Dermis microvascular lymphatic vessel endothelial cell (primary cell): ENCODE measurements around the gene TNFAIP8L1. TPM values are rescaled to one million over a fixed set of nuclear protein-coding genes. Genes with fewer than 3 reads are reported as not detected.

Experiments
- DNase-seq, 2 donors: peaks; one replicate each; pipeline versions ENCODE4 v3.0.0 to v3.0.0-alpha.2; 2010; ENCODE audit warnings: low read depth in 2 of 2
- total RNA-seq: library from RNA; depleted of rRNA; stranded (reverse); fragments of >200 nt; gene quantifications from 2 replicates; pipeline ENCODE4 v1.2.1, GENCODE V29; 2014

Gene TNFAIP8L1
- total RNA-seq, 1 donor from 2014 or later, result 68.8 TPM

GRCh38 chr19:4700693-4700970 lies 61.3 kb downstream of the TNFAIP8L1 start:
- no peak for DNase-seq

GRCh38 chr19:4701557-4701956 lies 62.2 kb downstream of the TNFAIP8L1 start:
- DNase-seq, result no peak

GRCh38 chr19:4702764-4703163 lies 63.4 kb downstream of the TNFAIP8L1 start:
- no peak for DNase-seq

GRCh38 chr19:4703671-4704316 lies 64.5 kb downstream of the TNFAIP8L1 start:
- no peak for DNase-seq

GRCh38 chr19:4704317-4704673 lies 65.0 kb downstream of the TNFAIP8L1 start:
- no peak for DNase-seq

Other genes with a start within 250 kb of the TNFAIP8L1 start
- 50.6 and 85.3 TPM in 2 replicates for gene SH3GL1, start 239.0 kb upstream of the TNFAIP8L1 start, total RNA-seq
- gene CHAF1A, start 236.9 kb upstream of the TNFAIP8L1 start, total RNA-seq, result 8.7 and 11.6 TPM in 2 replicates
- gene UBXN6, start 181.7 kb upstream of the TNFAIP8L1 start, total RNA-seq, result 81.3 and 101 TPM in 2 replicates
- gene HDGFL2, start 167.2 kb upstream of the TNFAIP8L1 start, total RNA-seq, result 37.3 and 41.8 TPM in 2 replicates
- 0.64 and 1.4 TPM in 2 replicates for gene PLIN4, start 121.0 kb upstream of the TNFAIP8L1 start, total RNA-seq
- 3.5 and 11.1 TPM in 2 replicates for gene PLIN5, start 104.3 kb upstream of the TNFAIP8L1 start, total RNA-seq
- 0.90 and 2.1 TPM in 2 replicates for gene LRG1, start 99.5 kb upstream of the TNFAIP8L1 start, total RNA-seq
- 47.2 and 69.4 TPM in 2 replicates for gene SEMA6B, start 79.8 kb upstream of the TNFAIP8L1 start, total RNA-seq
- gene MYDGF, start 30.8 kb downstream of the TNFAIP8L1 start, total RNA-seq, result 148 and 176 TPM in 2 replicates
- gene DPP9, start 84.3 kb downstream of the TNFAIP8L1 start, total RNA-seq, result 13.0 and 20.6 TPM in 2 replicates
- gene FEM1A, start 152.2 kb downstream of the TNFAIP8L1 start, total RNA-seq, result 11.6 and 16.9 TPM in 2 replicates
- 2.3 and 4.4 TPM in 2 replicates for gene TICAM1, start 192.2 kb downstream of the TNFAIP8L1 start, total RNA-seq
- 75.1 and 97.5 TPM in 2 replicates for gene PLIN3, start 228.2 kb downstream of the TNFAIP8L1 start, total RNA-seq